HepG2 (cell line): ENCODE results near the gene CAVIN1. TPM values are rescaled to one million over a fixed set of nuclear protein-coding genes. Genes with fewer than 3 reads are reported as not detected.

Experiments used
- ARNT2 ChIP-seq: sonication (generic); formaldehyde crosslinking; IDR thresholded peaks from 2 replicates; pipeline ENCODE4 v1.8.0; 2022; ENCODE audit warnings: mild to moderate bottlenecking, low read depth, missing genetic modification reagents, moderate library complexity
- ATRX ChIP-seq: sonication (generic); formaldehyde crosslinking; IDR thresholded peaks from 2 replicates; pipeline ENCODE4 v1.4.0; 2020; ENCODE audit warnings: missing genetic modification reagents, borderline replicate concordance
- KDM4B ChIP-seq: sonication (generic); formaldehyde crosslinking; IDR thresholded peaks from 2 replicates; pipeline ENCODE4 v1.4.0; 2020; ENCODE audit warnings: missing genetic modification reagents
- KLF13 ChIP-seq: sonication (generic); formaldehyde crosslinking; IDR thresholded peaks from 2 replicates; pipeline ENCODE4 v1.4.0; 2020; ENCODE audit warnings: mild to moderate bottlenecking, missing genetic modification reagents
- RORA ChIP-seq: sonication (generic); formaldehyde crosslinking; IDR thresholded peaks from 2 replicates; pipeline ENCODE4 v1.5.0; 2020; ENCODE audit warnings: mild to moderate bottlenecking, missing genetic modification reagents, moderate library complexity
- SOX5 ChIP-seq: IDR thresholded peaks from 2 replicates; pipeline ENCODE4 v1.6.1; 2016; ENCODE audit warnings: borderline replicate concordance
- STAT6 ChIP-seq: sonication (generic); formaldehyde crosslinking; IDR thresholded peaks from 2 replicates; pipeline ENCODE4 v1.4.0; 2020; ENCODE audit warnings: missing genetic modification reagents, mild to moderate bottlenecking, borderline replicate concordance
- TEAD2 ChIP-seq: sonication (generic); formaldehyde crosslinking; IDR thresholded peaks from 2 replicates; pipeline ENCODE4 v1.9.0; 2021; ENCODE audit warnings: missing genetic modification reagents
- ZNF329 ChIP-seq: sonication (generic); formaldehyde crosslinking; IDR thresholded peaks from 2 replicates; pipeline ENCODE4 v1.9.0; 2021; ENCODE audit warnings: low read depth, mild to moderate bottlenecking, missing genetic modification reagents
- ZNF605 ChIP-seq: sonication (generic); formaldehyde crosslinking; IDR thresholded peaks from 2 replicates; pipeline ENCODE4 v1.8.0; 2022; ENCODE audit warnings: mild to moderate bottlenecking, missing genetic modification reagents
- ZNF619 ChIP-seq: sonication (generic); formaldehyde crosslinking; IDR thresholded peaks from 2 replicates; pipeline ENCODE4 v1.4.0; 2020; ENCODE audit warnings: mild to moderate bottlenecking, missing genetic modification reagents
- ZNF629 ChIP-seq: sonication (generic); formaldehyde crosslinking; conservative IDR thresholded peaks from 2 replicates; pipeline ENCODE4 v1.5.0; 2020; ENCODE audit warnings: missing genetic modification reagents
- ZNF772 ChIP-seq: sonication (generic); formaldehyde crosslinking; IDR thresholded peaks from 2 replicates; pipeline ENCODE4 v1.5.0; 2020; ENCODE audit warnings: mild to moderate bottlenecking, missing genetic modification reagents
- ZNF792 ChIP-seq: IDR thresholded peaks from 2 replicates; pipeline ENCODE4 v1.6.1; 2016
- ZNF816 ChIP-seq: sonication (generic); formaldehyde crosslinking; IDR thresholded peaks from 2 replicates; pipeline ENCODE4 v1.8.0; 2022; ENCODE audit warnings: missing genetic modification reagents, mild to moderate bottlenecking, borderline replicate concordance
- ZSCAN21 ChIP-seq: sonication (generic); formaldehyde crosslinking; IDR thresholded peaks from 2 replicates; pipeline ENCODE4 v1.8.0; 2022; ENCODE audit warnings: mild to moderate bottlenecking, missing genetic modification reagents, moderate library complexity, borderline replicate concordance
- polyA plus RNA-seq, 8 experiments: library from polyadenylated mRNA; depleted of rRNA in 3 of 8; stranded (reverse) in 7 of 8; unstranded in 1 of 8; fragments of >200 nt; fragmentation: Illumina TruSeq in 4 of 8; extraction: Trizol in 4 of 8; gene quantifications; 2 replicates each; pipeline versions ENCODE4 v1.2.1 to v1.2.3, GENCODE V29; 2011 to 2016; ENCODE audit warnings: low read depth in 4 of 8, missing spikeins in 1 of 8, mixed read lengths in 1 of 8; ENCODE audit not compliant: insufficient read depth in 1 of 8
- total RNA-seq, 5 experiments: library from RNA; depleted of rRNA; stranded (reverse); fragments of >200 nt; fragmentation: Illumina TruSeq; extraction: Trizol; gene quantifications; 2 replicates each; pipeline ENCODE4 v1.2.3, GENCODE V29; 2016; ENCODE audit warnings: low read depth in 1 of 5
- TF ChIP-seq, protein P1 (sequence below): sonication (generic); formaldehyde crosslinking; IDR thresholded peaks from 2 replicates; pipeline ENCODE4 v1.8.0; 2022; ENCODE audit warnings: mild to moderate bottlenecking, missing genetic modification reagents
- TF ChIP-seq, protein P2 (sequence below): sonication (generic); formaldehyde crosslinking; IDR thresholded peaks from 2 replicates; pipeline ENCODE4 v1.8.0; 2022; ENCODE audit warnings: mild to moderate bottlenecking, missing genetic modification reagents; ENCODE audit not compliant: insufficient replicate concordance
- TF ChIP-seq, protein P3 (sequence below), 2 experiments: sonication (generic) in 1 of 2; formaldehyde crosslinking in 1 of 2; IDR thresholded peaks; 2 replicates each; pipeline versions ENCODE4 v1.5.1 to v1.6.1; 2011 to 2020; ENCODE audit warnings: borderline replicate concordance in 1 of 2, low read depth in 1 of 2, low read length in 1 of 2, mild to moderate bottlenecking in 1 of 2, missing genetic modification reagents in 1 of 2, moderate library complexity in 1 of 2

Gene CAVIN1
- total and polyA plus RNA-seq, 2 of the 13 experiments (the other 11 are each of a cell fraction or from before 2014, with no cell fraction given) = 15.9 to 25.5 TPM

GRCh38 chr17:42422958-42423712, at the start of gene CAVIN1 (continued):
- TF ChIP-seq, protein P1, sequence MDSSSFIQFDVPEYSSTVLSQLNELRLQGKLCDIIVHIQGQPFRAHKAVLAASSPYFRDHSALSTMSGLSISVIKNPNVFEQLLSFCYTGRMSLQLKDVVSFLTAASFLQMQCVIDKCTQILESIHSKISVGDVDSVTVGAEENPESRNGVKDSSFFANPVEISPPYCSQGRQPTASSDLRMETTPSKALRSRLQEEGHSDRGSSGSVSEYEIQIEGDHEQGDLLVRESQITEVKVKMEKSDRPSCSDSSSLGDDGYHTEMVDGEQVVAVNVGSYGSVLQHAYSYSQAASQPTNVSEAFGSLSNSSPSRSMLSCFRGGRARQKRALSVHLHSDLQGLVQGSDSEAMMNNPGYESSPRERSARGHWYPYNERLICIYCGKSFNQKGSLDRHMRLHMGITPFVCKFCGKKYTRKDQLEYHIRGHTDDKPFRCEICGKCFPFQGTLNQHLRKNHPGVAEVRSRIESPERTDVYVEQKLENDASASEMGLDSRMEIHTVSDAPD = no peak
- no peak; the same call in 1 of the 2 replicates for TF ChIP-seq TEAD2
- peak; percentile 76; the same call in 1 of the 2 replicates for TF ChIP-seq ZNF816 (CRISPR knock-in tag)
- TF ChIP-seq ZNF329 (CRISPR knock-in tag) = peak; percentile 79
- TF ChIP-seq, protein P2, sequence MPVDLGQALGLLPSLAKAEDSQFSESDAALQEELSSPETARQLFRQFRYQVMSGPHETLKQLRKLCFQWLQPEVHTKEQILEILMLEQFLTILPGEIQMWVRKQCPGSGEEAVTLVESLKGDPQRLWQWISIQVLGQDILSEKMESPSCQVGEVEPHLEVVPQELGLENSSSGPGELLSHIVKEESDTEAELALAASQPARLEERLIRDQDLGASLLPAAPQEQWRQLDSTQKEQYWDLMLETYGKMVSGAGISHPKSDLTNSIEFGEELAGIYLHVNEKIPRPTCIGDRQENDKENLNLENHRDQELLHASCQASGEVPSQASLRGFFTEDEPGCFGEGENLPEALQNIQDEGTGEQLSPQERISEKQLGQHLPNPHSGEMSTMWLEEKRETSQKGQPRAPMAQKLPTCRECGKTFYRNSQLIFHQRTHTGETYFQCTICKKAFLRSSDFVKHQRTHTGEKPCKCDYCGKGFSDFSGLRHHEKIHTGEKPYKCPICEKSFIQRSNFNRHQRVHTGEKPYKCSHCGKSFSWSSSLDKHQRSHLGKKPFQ (CRISPR knock-in tag) = peak; percentile 86
- TF ChIP-seq ARNT2 = 0 out of 2 replicates have a peak, but pooled peaks have one; percentile 16
- peak; percentile 37 for TF ChIP-seq ZNF605 (CRISPR knock-in tag)
- TF ChIP-seq ZNF772 (CRISPR knock-in tag) = peak; percentile 56; the same call in 1 of the 2 replicates
- TF ChIP-seq ZSCAN21 (CRISPR knock-in tag) = peak; percentile 50; the same call in 1 of the 2 replicates
- TF ChIP-seq, protein P3, sequence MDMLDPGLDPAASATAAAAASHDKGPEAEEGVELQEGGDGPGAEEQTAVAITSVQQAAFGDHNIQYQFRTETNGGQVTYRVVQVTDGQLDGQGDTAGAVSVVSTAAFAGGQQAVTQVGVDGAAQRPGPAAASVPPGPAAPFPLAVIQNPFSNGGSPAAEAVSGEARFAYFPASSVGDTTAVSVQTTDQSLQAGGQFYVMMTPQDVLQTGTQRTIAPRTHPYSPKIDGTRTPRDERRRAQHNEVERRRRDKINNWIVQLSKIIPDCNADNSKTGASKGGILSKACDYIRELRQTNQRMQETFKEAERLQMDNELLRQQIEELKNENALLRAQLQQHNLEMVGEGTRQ (IDR thresholded peaks at IDR 0.05; ENCODE audit: low read depth, low read length) = no peak
- TF ChIP-seq, protein P3 (CRISPR knock-in tag; IDR thresholded peaks at IDR 0.05; ENCODE audit: borderline replicate concordance) = no peak
- 0 out of 2 replicates have a peak, but pooled peaks have one; percentile 31 for TF ChIP-seq ZNF629 (CRISPR knock-in tag)
- TF ChIP-seq RORA (CRISPR knock-in tag) = no peak
- 0 out of 2 replicates have a peak, but pooled peaks have one; percentile 27 for TF ChIP-seq KLF13 (CRISPR knock-in tag)
- peak; percentile 42; the same call in 1 of the 2 replicates for TF ChIP-seq ZNF792 (CRISPR knock-in tag)
- 0 out of 2 replicates have a peak, but pooled peaks have one; percentile 11 for TF ChIP-seq KDM4B (CRISPR knock-in tag)
- TF ChIP-seq STAT6 (CRISPR knock-in tag) = peak; percentile 67; the same call in 1 of the 2 replicates
- TF ChIP-seq ZNF619 = peak; percentile 97
- no peak for TF ChIP-seq SOX5
- no peak for TF ChIP-seq ATRX (CRISPR knock-in tag)
